A549 (cell line): ENCODE results near the gene VPS72. TPM values are rescaled to one million over a fixed set of nuclear protein-coding genes. Genes with fewer than 3 reads are reported as not detected.

Source experiments
- ATAC-seq, 2 experiments: fragments of 200-7000 bp in 1 of 2; fragments of >200 bp in 1 of 2; cut with Nextera tagmentation in 1 of 2; cut with Tn5 transposase in 1 of 2; 3 replicates each; pipeline versions ENCODE4 v1.8.0 to v1.9.1; 2018 to 2020; ENCODE audit warnings: mild to moderate bottlenecking in 1 of 2, moderate library complexity in 1 of 2
- CTCF ChIA-PET: fragments of 300-600 bp; sonication (Branson Sonifier 250); formaldehyde crosslinking; extraction: SDS; loops from one replicate; lab custom pipeline; 2021; ENCODE audit warnings: antibody characterized with exemption, inconsistent platforms; lab: Yijun Ruan, JAX
- POLR2A ChIA-PET: fragments of 350-600 bp; formaldehyde crosslinking; extraction: SDS; loops from one replicate; lab custom pipeline; 2021; ENCODE audit warnings: antibody characterized with exemption, inconsistent platforms; lab: Yijun Ruan, JAX
- DNase-seq, 2 experiments: peaks; one replicate each; pipeline versions ENCODE4 v3.0.0 to v3.0.0-alpha.2; 2011 to 2016; ENCODE audit warnings: low read depth in 1 of 2, low spot score in 1 of 2
- FAIRE-seq: peaks from 2 replicates; lab custom pipeline; 2011; peaks lifted over from hg19 to GRCh38; lab: Jason Lieb, UNC
- H3K27ac ChIP-seq, 2 experiments: fragments of >200 bp; sonication (Bioruptor Twin); formaldehyde crosslinking; 3 replicates each; pipeline ENCODE4 v1.5.1; 2016 to 2017
- H3K4me1 ChIP-seq: fragments of >200 bp; sonication (Bioruptor Twin); formaldehyde crosslinking; 3 replicates; pipeline ENCODE4 v1.6.1; 2016
- H3K4me2 ChIP-seq: fragments of >200 bp; sonication (Bioruptor Twin); formaldehyde crosslinking; 3 replicates; pipeline ENCODE4 v1.6.1; 2016
- H3K4me3 ChIP-seq: fragments of >200 bp; sonication (Bioruptor Twin); formaldehyde crosslinking; 3 replicates; pipeline ENCODE4 v1.5.1; 2016
- H3K9me3 ChIP-seq: fragments of >200 bp; sonication (Bioruptor Twin); formaldehyde crosslinking; 3 replicates; pipeline ENCODE4 v1.6.1; 2016
- CBX2 ChIP-seq: fragments of 200-600 bp; sonication (generic); IDR thresholded peaks from 2 replicates; pipeline ENCODE4 v1.6.1; 2016; ENCODE audit warnings: low read depth, mild to moderate bottlenecking, borderline replicate concordance
- CBX8 ChIP-seq: fragments of 200-600 bp; sonication (generic); IDR thresholded peaks from 2 replicates; pipeline ENCODE4 v1.6.1; 2016
- CHD4 ChIP-seq: fragments of 200-600 bp; sonication (generic); IDR thresholded peaks from 2 replicates; pipeline ENCODE4 v1.6.1; 2016; ENCODE audit warnings: antibody characterized with exemption, mild to moderate bottlenecking, borderline replicate concordance
- EP300 ChIP-seq, 2 experiments: fragments of >200 bp; sonication (Bioruptor Twin); formaldehyde crosslinking; IDR thresholded peaks; 2 replicates in 1 of 2; 3 replicates in 1 of 2; pipeline ENCODE4 v1.6.1; 2016 to 2017
- ESRRA ChIP-seq: fragments of 150-350 bp; IDR thresholded peaks from 2 replicates; pipeline ENCODE4 v1.6.1; 2014; ENCODE audit warnings: mild to moderate bottlenecking, low read length, borderline replicate concordance
- FOSB ChIP-seq: fragments of 250-450 bp; sonication (Bioruptor Pico); IDR thresholded peaks from 2 replicates; pipeline ENCODE4 v1.5.0; 2020; ENCODE audit warnings: mild to moderate bottlenecking, moderate library complexity
- FOSL2 ChIP-seq, 2 experiments: fragments of 450-650 bp in 1 of 2; fragments of >200 bp in 1 of 2; sonication (Bioruptor Twin) in 1 of 2; formaldehyde crosslinking; IDR thresholded peaks; 2 replicates each; pipeline versions ENCODE4 v1.5.0 to v1.6.1; 2016 to 2020; ENCODE audit warnings: mild to moderate bottlenecking in 1 of 2, moderate library complexity in 1 of 2
- FOXS1 ChIP-seq: fragments of 250-450 bp; sonication (Bioruptor Pico); IDR thresholded peaks from 2 replicates; pipeline ENCODE4 v1.5.0; 2020; ENCODE audit warnings: mild to moderate bottlenecking, moderate library complexity
- HDAC2 ChIP-seq: fragments of 200-600 bp; sonication (generic); IDR thresholded peaks from 2 replicates; pipeline ENCODE4 v1.6.1; 2016
- JUNB ChIP-seq: fragments of >200 bp; sonication (Bioruptor Twin); formaldehyde crosslinking; IDR thresholded peaks from 2 replicates; pipeline ENCODE4 v1.6.1; 2016
- KDM1A ChIP-seq: fragments of 200-600 bp; sonication (generic); IDR thresholded peaks from 2 replicates; pipeline ENCODE4 v1.6.1; 2016; ENCODE audit warnings: low read depth, mild to moderate bottlenecking
- KDM5A ChIP-seq: fragments of 200-600 bp; sonication (generic); IDR thresholded peaks from 2 replicates; pipeline ENCODE4 v1.6.1; 2016; ENCODE audit warnings: antibody characterized with exemption, mild to moderate bottlenecking
- NPAS2 ChIP-seq: fragments of 250-450 bp; sonication (Bioruptor Pico); IDR thresholded peaks from 2 replicates; pipeline ENCODE4 v1.8.0; 2022; ENCODE audit warnings: mild to moderate bottlenecking, moderate library complexity, borderline replicate concordance
- PHF8 ChIP-seq: fragments of 200-600 bp; sonication (generic); IDR thresholded peaks from 2 replicates; pipeline ENCODE4 v1.6.1; 2016; ENCODE audit warnings: low read depth, mild to moderate bottlenecking, antibody characterized with exemption, moderate library complexity, borderline replicate concordance
- RCOR1 ChIP-seq: fragments of 150-350 bp; IDR thresholded peaks from 2 replicates; pipeline ENCODE4 v1.6.1; 2014; ENCODE audit warnings: antibody characterized with exemption, low read length, low read depth
- RFX5 ChIP-seq: fragments of 450-650 bp; IDR thresholded peaks from 2 replicates; pipeline ENCODE4 v1.7.1; 2014; ENCODE audit warnings: antibody characterized with exemption, mild to moderate bottlenecking, moderate library complexity
- SMC3 ChIP-seq: fragments of >200 bp; sonication (Bioruptor Twin); formaldehyde crosslinking; IDR thresholded peaks from 3 replicates; pipeline ENCODE4 v1.6.1; 2018; ENCODE audit warnings: inconsistent platforms
- TP53 ChIP-seq: fragments of 250-450 bp; sonication (Bioruptor Pico); IDR thresholded peaks from 2 replicates; pipeline ENCODE4 v1.5.0; 2021; ENCODE audit warnings: mild to moderate bottlenecking, moderate library complexity
- ZC3H11A ChIP-seq: fragments of 450-650 bp; IDR thresholded peaks from 2 replicates; pipeline ENCODE4 v1.6.1; 2014; ENCODE audit warnings: antibody characterized with exemption, mild to moderate bottlenecking
- ZSCAN20 ChIP-seq: fragments of 250-450 bp; sonication (Bioruptor Pico); IDR thresholded peaks from 2 replicates; pipeline ENCODE4 v1.8.0; 2022; ENCODE audit warnings: mild to moderate bottlenecking, moderate library complexity
- WGBS: methylation state at CpG from one replicate; pipeline ENCODE4 v1.1.6; 2017; ENCODE audit errors: missing lambda C conversion rate; 5-methylcytosine and 5-hydroxymethylcytosine counted together
- polyA plus RNA-seq, 4 experiments: library from polyadenylated mRNA; depleted of rRNA in 3 of 4; stranded (reverse); fragments of >200 nt; fragmentation: RNase III in 1 of 4; extraction: RNeasy Plus Mini Kit Qiagen cat#74134 plus additional on column Dnase treatment in 1 of 4; gene quantifications; 2 replicates in 3 of 4; 3 replicates in 1 of 4; pipeline ENCODE4 v1.2.3, GENCODE V29; 2011 to 2017
- TF ChIP-seq, protein P1 (sequence below): fragments of 250-450 bp; sonication (Bioruptor Pico); IDR thresholded peaks from 2 replicates; pipeline ENCODE4 v1.5.0; 2020; ENCODE audit warnings: low read depth, mild to moderate bottlenecking, moderate library complexity
- TF ChIP-seq, protein P2 (sequence below): IDR thresholded peaks from 2 replicates; pipeline ENCODE4 v1.6.1; 2012; ENCODE audit warnings: low read depth, borderline replicate concordance
- TF ChIP-seq, protein P3 (sequence below): fragments of >200 bp; sonication (Bioruptor Twin); formaldehyde crosslinking; IDR thresholded peaks from 3 replicates; pipeline ENCODE4 v1.6.1; 2016
- TF ChIP-seq, protein P4 (sequence below): fragments of >200 bp; sonication (Bioruptor Twin); formaldehyde crosslinking; IDR thresholded peaks from 2 replicates; pipeline ENCODE4 v1.6.1; 2016

Gene VPS72
- polyA plus RNA-seq, 2 of the 4 experiments (the other 2 are of a cell fraction) = 50.8 to 81.2 TPM

DNA sequence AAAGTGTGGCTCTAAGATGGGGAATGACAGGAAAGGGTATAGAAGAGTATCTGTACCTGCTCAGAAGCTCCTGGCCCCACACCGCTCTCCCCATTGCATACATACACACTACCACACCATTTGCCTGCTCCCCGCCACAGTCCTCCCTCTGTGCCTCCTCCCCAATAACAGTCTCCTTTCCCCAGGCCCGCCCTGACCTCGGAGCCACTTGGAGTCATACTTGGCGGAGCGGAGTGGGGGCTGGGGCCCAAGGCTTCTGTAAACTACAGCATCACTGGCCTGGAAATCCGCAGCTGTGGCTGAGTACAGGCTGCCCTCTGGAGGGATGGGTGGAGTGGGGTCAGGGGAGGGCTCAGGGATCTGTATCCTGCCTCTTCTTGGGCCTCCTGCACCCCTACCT lies 52.2 kb downstream of the VPS72 start:
- ATAC-seq (no peak), FAIRE-seq (no peak), DNase-seq (no peak)
- 87% methylated on average over 7 of the region's 7 CpGs for WGBS
- Histone ChIP-seq H3K4me2 (no peak overlapping the region), H3K4me3 (no peak overlapping the region), H3K9me3 (no peaks in the 10 kb centered on the region), H3K4me1 (no peaks in the 10 kb centered on the region), H3K27ac (no peak overlapping the region)
- TF ChIP-seq SMC3 = no peak
- TF ChIP-seq TP53 = no peak
- ChIA-PET POLR2A (no interaction called here), CTCF (interaction anchor here (1.4 to 2.7 kb wide), 2 partner anchors 18 to 67 kb away, joined by 6 to 8 read pairs; partner anchors contain the start of gene GABPB2)

DNA sequence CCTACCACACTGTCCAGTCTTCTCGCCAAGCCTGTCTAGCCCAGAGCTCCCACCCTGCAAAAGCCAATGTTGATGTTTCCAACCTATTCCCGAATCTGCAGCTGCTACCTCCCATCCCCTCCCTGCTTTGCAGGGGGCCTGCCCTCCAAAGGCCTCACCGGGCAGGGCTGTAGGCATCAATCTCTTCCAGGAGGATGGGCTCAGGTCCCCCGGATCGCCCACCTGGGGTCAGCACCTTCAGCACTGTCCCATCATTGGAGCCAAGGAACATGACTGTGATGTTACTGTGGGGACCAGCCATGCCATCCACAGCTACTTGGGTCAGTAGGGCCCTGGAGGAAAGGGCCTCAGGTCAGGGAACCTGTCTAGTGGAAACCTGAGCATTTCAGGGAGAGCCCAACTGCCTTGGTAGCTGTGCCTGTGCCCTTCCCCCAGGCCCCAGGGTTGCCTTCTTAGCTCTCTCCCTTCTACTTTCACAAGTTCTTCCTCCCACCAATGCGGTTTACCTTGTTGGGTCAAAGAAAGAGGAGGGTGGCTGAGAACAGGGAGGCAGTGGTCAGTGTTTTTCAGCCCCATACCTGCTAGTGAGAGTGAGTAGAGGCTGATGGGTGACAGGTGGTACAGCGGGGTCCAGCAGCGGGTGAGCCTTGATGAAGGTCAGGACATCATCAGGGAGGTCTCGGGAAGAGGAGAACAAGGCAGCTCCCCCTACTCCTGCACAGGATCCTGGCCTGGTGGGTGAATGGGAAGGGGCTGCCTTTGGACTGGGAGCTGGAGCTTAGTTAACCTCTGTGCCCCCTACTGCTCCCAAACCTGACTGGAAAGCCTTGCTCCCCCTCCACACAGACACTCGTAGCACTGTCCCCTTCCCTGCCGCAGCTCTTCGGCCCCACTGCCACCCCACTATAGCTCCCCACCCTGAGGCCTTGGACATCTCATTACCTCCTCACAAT lies 54.3 kb downstream of the VPS72 start:
- H3K9me3 ChIP-seq = no peaks in the 10 kb centered on the region
- ChIA-PET POLR2A (no interaction called here), CTCF (interaction anchor here (1.0 to 3.8 kb wide), 9 partner anchors 9 to 65 kb away, joined by 3 to 23 read pairs (median 4); partner anchors contain the start of genes GABPB2 and TNFAIP8L2)
- peak in 1 of 2 experiments; percentile 39; a peak in 2 of 6 replicates for ATAC-seq
- no peaks in the 10 kb centered on the region for H3K4me1 ChIP-seq
- FAIRE-seq = no peak
- no peak overlapping the region for H3K4me2 ChIP-seq
- no peak overlapping the region for H3K27ac ChIP-seq
- no peak overlapping the region for H3K4me3 ChIP-seq
- no peak for DNase-seq
- TF ChIP-seq, protein P1, sequence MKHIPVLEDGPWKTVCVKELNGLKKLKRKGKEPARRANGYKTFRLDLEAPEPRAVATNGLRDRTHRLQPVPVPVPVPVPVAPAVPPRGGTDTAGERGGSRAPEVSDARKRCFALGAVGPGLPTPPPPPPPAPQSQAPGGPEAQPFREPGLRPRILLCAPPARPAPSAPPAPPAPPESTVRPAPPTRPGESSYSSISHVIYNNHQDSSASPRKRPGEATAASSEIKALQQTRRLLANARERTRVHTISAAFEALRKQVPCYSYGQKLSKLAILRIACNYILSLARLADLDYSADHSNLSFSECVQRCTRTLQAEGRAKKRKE (CRISPR knock-in tag) = no peak
- TF ChIP-seq, protein P2, sequence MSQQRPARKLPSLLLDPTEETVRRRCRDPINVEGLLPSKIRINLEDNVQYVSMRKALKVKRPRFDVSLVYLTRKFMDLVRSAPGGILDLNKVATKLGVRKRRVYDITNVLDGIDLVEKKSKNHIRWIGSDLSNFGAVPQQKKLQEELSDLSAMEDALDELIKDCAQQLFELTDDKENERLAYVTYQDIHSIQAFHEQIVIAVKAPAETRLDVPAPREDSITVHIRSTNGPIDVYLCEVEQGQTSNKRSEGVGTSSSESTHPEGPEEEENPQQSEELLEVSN = no peak
- TF ChIP-seq TP53 (no peak), SMC3 (no peak), NPAS2 (CRISPR knock-in tag) (no peak), FOXS1 (CRISPR knock-in tag) (no peak), KDM5A (no peak), CBX2 (no peak), FOSB (CRISPR knock-in tag) (no peak), JUNB (no peak), EP300 (IDR thresholded peaks at IDR 0.05) (no peak), ESRRA (no peak)
- TF ChIP-seq, protein P3, sequence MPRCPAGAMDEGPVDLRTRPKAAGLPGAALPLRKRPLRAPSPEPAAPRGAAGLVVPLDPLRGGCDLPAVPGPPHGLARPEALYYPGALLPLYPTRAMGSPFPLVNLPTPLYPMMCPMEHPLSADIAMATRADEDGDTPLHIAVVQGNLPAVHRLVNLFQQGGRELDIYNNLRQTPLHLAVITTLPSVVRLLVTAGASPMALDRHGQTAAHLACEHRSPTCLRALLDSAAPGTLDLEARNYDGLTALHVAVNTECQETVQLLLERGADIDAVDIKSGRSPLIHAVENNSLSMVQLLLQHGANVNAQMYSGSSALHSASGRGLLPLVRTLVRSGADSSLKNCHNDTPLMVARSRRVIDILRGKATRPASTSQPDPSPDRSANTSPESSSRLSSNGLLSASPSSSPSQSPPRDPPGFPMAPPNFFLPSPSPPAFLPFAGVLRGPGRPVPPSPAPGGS = no peak
- TF ChIP-seq, protein P4, sequence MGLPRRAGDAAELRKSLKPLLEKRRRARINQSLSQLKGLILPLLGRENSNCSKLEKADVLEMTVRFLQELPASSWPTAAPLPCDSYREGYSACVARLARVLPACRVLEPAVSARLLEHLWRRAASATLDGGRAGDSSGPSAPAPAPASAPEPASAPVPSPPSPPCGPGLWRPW = no peak
- 78% methylated on average over 12 of the region's 12 CpGs for WGBS

DNA sequence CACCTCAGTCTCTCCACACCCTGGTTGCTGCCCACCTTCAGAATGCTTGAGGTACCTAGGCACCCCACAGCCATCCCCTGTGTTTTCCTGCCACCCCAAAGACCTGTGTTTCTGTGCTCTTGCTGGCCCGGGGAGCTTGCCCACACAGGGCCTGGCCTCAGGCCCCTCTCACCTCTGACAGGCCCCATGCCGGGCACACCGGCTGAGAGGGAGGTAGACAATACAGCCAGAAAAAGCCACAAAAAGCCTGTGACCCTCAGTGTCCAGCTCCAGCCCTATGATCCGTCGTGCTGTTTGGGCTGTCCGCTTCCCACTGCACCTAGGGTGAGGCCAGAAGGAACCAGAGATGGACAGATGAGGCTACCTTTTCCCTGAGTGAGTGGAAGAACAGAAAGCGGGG lies 55.0 kb downstream of the VPS72 start:
- Histone ChIP-seq H3K4me3 (no peak overlapping the region), H3K27ac (no peak overlapping the region), H3K4me2 (no peak overlapping the region), H3K9me3 (no peaks in the 10 kb centered on the region), H3K4me1 (no peaks in the 10 kb centered on the region)
- ChIA-PET CTCF (interaction anchor here (0.9 to 3.8 kb wide), 10 partner anchors 10 to 64 kb away, joined by 3 to 23 read pairs (median 4); partner anchors contain the start of genes GABPB2 and TNFAIP8L2), POLR2A (no interaction called here)
- no peak for DNase-seq
- ATAC-seq = no peak; a peak in 1 of 6 replicates
- WGBS = 84% methylated on average over 7 of the region's 7 CpGs
- FAIRE-seq = no peak
- no peak for TF ChIP-seq RCOR1
- TF ChIP-seq, protein P1 (CRISPR knock-in tag) = no peak
- no peak for TF ChIP-seq HDAC2
- no peak for TF ChIP-seq RFX5
- no peak for TF ChIP-seq PHF8
- TF ChIP-seq TP53 = no peak
- TF ChIP-seq CBX8 = no peak
- TF ChIP-seq CHD4 = no peak
- TF ChIP-seq ZSCAN20 = no peak
- TF ChIP-seq ZC3H11A = no peak
- TF ChIP-seq FOSL2 (IDR thresholded peaks at IDR 0.05) = no peak
- TF ChIP-seq FOSL2 (CRISPR knock-in tag; IDR thresholded peaks at IDR 0.05) = no peak
- no peak for TF ChIP-seq KDM1A
- no peak for TF ChIP-seq ESRRA
